ENCODE measurements around the gene GXYLT2.

GXYLT2 gene

DNA sequence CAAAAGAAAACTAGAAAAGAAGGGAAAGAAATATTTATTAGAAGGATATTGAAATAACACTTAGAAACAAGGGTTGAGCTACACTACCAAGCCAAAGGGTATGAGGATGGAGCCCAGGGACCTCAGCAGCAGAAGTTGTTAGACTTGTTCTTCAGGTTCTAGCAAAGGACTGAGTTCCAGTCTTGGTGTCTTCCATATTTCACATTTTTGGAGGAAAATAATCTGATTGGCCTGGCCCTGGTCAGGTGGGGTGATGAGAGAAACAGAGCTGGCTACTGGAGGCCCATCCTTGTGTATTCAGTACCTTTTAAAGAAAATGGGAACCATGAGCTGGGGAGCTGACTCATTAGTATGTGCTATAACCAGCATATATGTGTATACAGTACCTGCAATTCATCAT is 137.0 kb downstream of the GXYLT2 start:
- Histone ChIP-seq H3K4me1 (peaks cover 0 to 56% (median 24%) of the 10 kb centered on the region in 4 donors), H3K36me3 (no peaks in the 10 kb centered on the region), H3K9me3 (no peaks in the 10 kb centered on the region), H3K27me3 (no peaks in the 10 kb centered on the region), H3K27ac (no peak overlapping the region), H3K4me3 (no peak overlapping the region)
- TF ChIP-seq, protein P1, sequence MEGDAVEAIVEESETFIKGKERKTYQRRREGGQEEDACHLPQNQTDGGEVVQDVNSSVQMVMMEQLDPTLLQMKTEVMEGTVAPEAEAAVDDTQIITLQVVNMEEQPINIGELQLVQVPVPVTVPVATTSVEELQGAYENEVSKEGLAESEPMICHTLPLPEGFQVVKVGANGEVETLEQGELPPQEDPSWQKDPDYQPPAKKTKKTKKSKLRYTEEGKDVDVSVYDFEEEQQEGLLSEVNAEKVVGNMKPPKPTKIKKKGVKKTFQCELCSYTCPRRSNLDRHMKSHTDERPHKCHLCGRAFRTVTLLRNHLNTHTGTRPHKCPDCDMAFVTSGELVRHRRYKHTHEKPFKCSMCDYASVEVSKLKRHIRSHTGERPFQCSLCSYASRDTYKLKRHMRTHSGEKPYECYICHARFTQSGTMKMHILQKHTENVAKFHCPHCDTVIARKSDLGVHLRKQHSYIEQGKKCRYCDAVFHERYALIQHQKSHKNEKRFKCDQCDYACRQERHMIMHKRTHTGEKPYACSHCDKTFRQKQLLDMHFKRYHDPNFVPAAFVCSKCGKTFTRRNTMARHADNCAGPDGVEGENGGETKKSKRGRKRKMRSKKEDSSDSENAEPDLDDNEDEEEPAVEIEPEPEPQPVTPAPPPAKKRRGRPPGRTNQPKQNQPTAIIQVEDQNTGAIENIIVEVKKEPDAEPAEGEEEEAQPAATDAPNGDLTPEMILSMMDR (IDR thresholded peaks at IDR 0.05) = no peak
- no peak for DNase-seq
- intact Hi-C loops (cut with DNase I; ENCODE audit: low total_unique reads) = no loop called here

DNA sequence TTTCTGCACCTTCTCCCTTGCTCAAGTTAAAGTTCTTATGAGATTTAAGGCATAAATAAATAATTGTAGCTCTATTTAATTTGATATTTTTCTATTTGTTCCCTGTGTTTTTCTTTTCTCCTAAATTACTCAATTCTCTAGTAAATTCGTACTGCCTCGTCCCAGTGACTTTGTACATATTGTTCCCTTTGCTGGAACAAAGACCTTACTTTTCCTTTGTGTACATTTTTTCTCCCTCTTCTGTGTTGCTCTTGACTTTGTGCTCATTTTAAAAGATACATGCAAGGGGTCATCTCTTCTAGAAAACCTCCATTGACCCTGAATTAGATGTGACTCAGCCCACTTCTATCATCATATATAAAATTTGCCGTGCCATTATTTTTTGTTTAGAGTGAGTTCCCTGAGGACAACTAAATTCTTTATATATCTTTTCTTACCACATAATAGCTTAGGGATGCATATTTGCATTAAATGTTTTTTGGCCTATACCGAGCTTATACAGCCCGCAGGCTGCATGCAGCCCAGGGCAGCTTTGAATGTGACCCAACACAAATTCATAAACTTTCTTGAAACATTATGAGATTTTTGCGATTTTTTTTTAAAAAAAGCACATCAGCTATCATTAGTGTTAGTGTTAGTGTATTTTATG is 138.4 kb downstream of the GXYLT2 start:
- Histone ChIP-seq H3K4me1 (peaks cover 0 to 61% (median 22%) of the 10 kb centered on the region in 4 donors), H3K4me3 (no peak overlapping the region), H3K36me3 (no peaks in the 10 kb centered on the region), H3K27ac (no peak overlapping the region), H3K9me3 (no peaks in the 10 kb centered on the region), H3K27me3 (no peaks in the 10 kb centered on the region)
- intact Hi-C loops (cut with DNase I; ENCODE audit: low total_unique reads) = no loop called here
- DNase-seq = no peak
- TF ChIP-seq, protein P1 (IDR thresholded peaks at IDR 0.05) = no peak

All from tibial artery (tissue), 4 donors.